GM23248 (cell line): ENCODE results near the gene CORO2B. TPM values are rescaled to one million over a fixed set of nuclear protein-coding genes. Genes with fewer than 3 reads are reported as not detected.

ENCODE experiments used
- DNase-seq: peaks from one replicate; pipeline ENCODE4 v3.0.0-alpha.2; 2015
- H2AFZ ChIP-seq: fragments of 200-600 bp; sonication (generic); 2 replicates; pipeline ENCODE4 v1.6.1; 2016; ENCODE audit warnings: antibody characterized with exemption
- H3F3A ChIP-seq: fragments of 200-600 bp; sonication (generic); 2 replicates; pipeline ENCODE4 v1.6.1; 2016; ENCODE audit warnings: mild to moderate bottlenecking, antibody characterized with exemption, mixed run types; ENCODE audit not compliant: insufficient read depth
- H3K27ac ChIP-seq: fragments of 200-600 bp; sonication (generic); 2 replicates; pipeline ENCODE4 v1.5.1; 2016; ENCODE audit warnings: mild to moderate bottlenecking
- H3K27me3 ChIP-seq: fragments of 200-600 bp; sonication (generic); replicated peaks from 2 replicates; pipeline ENCODE4 v1.6.1; 2016; ENCODE audit warnings: mild to moderate bottlenecking; ENCODE audit not compliant: insufficient read depth
- H3K36me3 ChIP-seq: fragments of 200-600 bp; sonication (generic); 2 replicates; pipeline ENCODE4 v1.6.1; 2016; ENCODE audit warnings: low read depth, mild to moderate bottlenecking
- H3K4me1 ChIP-seq: fragments of 200-600 bp; sonication (generic); 2 replicates; pipeline ENCODE4 v1.6.1; 2016; ENCODE audit warnings: mild to moderate bottlenecking; ENCODE audit not compliant: insufficient read depth
- H3K4me2 ChIP-seq: fragments of 200-600 bp; sonication (generic); one replicate; pipeline ENCODE4 v1.6.1; 2016; ENCODE audit warnings: mild to moderate bottlenecking; ENCODE audit not compliant: unreplicated experiment
- H3K4me3 ChIP-seq: fragments of 200-600 bp; sonication (generic); 2 replicates; pipeline ENCODE4 v1.5.1; 2016; ENCODE audit warnings: mild to moderate bottlenecking
- H3K79me2 ChIP-seq: fragments of 200-600 bp; sonication (generic); 2 replicates; pipeline ENCODE4 v1.6.1; 2016; ENCODE audit warnings: mild to moderate bottlenecking; ENCODE audit not compliant: insufficient read depth
- H3K9ac ChIP-seq: fragments of 200-600 bp; sonication (generic); 2 replicates; pipeline ENCODE4 v1.6.1; 2016; ENCODE audit warnings: mild to moderate bottlenecking
- H3K9me2 ChIP-seq: fragments of 200-600 bp; sonication (generic); 2 replicates; pipeline ENCODE4 v1.6.1; 2016; ENCODE audit warnings: mixed run types, mild to moderate bottlenecking, moderate library complexity; ENCODE audit not compliant: insufficient read depth
- H3K9me3 ChIP-seq: fragments of 200-600 bp; sonication (generic); one replicate; pipeline ENCODE4 v1.6.1; 2017; ENCODE audit warnings: low read depth
- H4K20me1 ChIP-seq: fragments of 200-600 bp; sonication (generic); 2 replicates; pipeline ENCODE4 v1.6.0; 2016; ENCODE audit not compliant: insufficient read depth
- EZH2 ChIP-seq: fragments of 200-600 bp; sonication (generic); IDR thresholded peaks from 2 replicates; pipeline ENCODE4 v1.6.1; 2018; ENCODE audit warnings: antibody characterized with exemption, mild to moderate bottlenecking; ENCODE audit not compliant: insufficient read depth, poor library complexity, severe bottlenecking
- EZH2phosphoT487 ChIP-seq: fragments of 200-600 bp; sonication (generic); IDR thresholded peaks from 2 replicates; pipeline ENCODE4 v1.6.1; 2018; ENCODE audit warnings: antibody characterized with exemption, moderate library complexity, mild to moderate bottlenecking, low read depth; ENCODE audit not compliant: insufficient read depth
- WGBS, 2 experiments: methylation state at CpG; one replicate each; pipeline ENCODE4 v1.1.6; 2015 to 2017; ENCODE audit warnings: low lambda C conversion rate in 2 of 2, low coverage in 1 of 2; ENCODE audit errors: missing lambda C conversion rate in 2 of 2; 5-methylcytosine and 5-hydroxymethylcytosine counted together
- in situ Hi-C: fragments of 300-500 bp; cut with MboI; formaldehyde crosslinking; loops from 2 replicates; pipeline ENCODE4 v1.15.0; 2020
- polyA plus RNA-seq: library from polyadenylated mRNA; unstranded; fragments of >200 nt; fragmentation: Nextera tagmentation; extraction: Ambion mirVana; gene quantifications from 2 replicates; pipeline ENCODE4 v1.2.1, GENCODE V29; 2016
- total RNA-seq: library from RNA; depleted of rRNA; stranded (reverse); fragments of >200 nt; shearing (Covaris generic); gene quantifications from 2 replicates; pipeline ENCODE4 v1.2.3, GENCODE V29; 2014

The CORO2B gene
- total and polyA plus RNA-seq, 2 experiments from 2014 or later: 2.7 to 7.7 TPM

DNA sequence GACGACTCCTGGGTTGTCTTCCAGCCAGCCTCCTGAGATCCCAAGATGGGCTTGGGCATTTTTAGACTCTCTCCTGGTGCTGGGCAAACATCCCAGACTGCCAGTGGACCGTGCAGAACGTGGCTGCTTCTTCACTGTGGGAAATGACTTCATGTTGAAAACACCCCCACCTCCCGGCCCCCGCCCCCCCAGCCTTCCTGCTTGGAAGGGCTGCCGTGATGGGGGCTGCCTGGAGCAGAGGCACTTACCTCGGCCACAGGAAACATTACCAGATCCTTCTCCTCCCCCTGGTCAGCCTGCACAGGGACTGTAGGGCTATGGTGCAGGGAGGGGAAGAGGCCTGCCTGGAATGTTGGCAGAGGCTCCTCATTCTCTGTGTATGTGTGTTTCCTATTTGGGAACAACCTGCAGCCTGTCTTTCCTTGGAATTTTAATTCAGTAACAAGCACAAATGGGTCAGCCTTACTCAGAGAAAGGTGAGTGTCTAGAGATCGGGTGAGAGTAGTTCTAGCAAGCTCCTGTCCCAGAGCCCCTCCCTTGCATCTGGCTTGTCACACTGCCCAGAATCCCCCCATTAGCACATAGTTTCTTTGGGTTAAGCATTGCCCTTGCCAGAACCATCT, 151.1 kb downstream of the CORO2B start:
- 8 to 21% methylated on average over 7 to 8 of the region's 8 CpGs for WGBS, 2 experiments
- DNase-seq: peak; percentile 49
- no peaks in the 10 kb centered on the region for H3K79me2 ChIP-seq
- in situ Hi-C loops: loop anchor here (10.0 kb wide), 1 partner anchor 55 kb away; no protein-coding TSS in a partner anchor
- TF ChIP-seq EZH2phosphoT487 (no peak), EZH2 (no peak)
- H3K4me1 ChIP-seq: peaks cover 4% of the 10 kb centered on the region; the same call in 1 of the 2 replicates
- no peak overlapping the region for H2AFZ ChIP-seq
- no peaks in the 10 kb centered on the region for H4K20me1 ChIP-seq
- no peaks in the 10 kb centered on the region for H3K27me3 ChIP-seq
- no peaks in the 10 kb centered on the region for H3K36me3 ChIP-seq
- no peaks in the 10 kb centered on the region for H3K9me2 ChIP-seq
- H3K27ac ChIP-seq: no peak overlapping the region
- no peak overlapping the region for H3K4me2 ChIP-seq
- H3K9me3 ChIP-seq: no peaks in the 10 kb centered on the region
- H3K4me3 ChIP-seq: no peak overlapping the region
- H3F3A ChIP-seq: no peaks in the 10 kb centered on the region; the same call in 1 of the 2 replicates
- no peak overlapping the region for H3K9ac ChIP-seq

DNA sequence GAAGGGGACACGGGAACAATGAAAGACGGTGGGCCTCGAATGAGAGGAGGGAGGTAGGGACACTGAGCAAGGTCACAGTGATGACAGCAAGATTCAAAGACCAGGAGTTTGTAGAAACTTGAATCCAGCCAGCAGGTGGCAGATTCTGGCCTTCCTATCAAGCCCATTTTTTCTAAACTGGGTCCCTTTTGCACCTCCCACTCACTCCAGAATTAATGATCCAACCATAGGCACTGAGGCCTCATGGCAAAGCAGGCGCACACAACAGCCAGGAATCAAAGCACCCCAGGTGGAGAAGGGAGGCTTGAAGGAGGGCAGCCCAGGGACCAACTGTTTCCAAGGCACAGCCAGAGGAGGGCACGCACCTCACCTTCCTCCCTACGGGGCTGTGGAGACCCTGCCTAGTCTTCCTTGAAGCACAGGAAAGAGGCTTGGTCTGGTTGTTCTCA, 151.7 kb downstream of the CORO2B start:
- Histone ChIP-seq H3K4me2 (no peak overlapping the region), H3K4me3 (no peak overlapping the region), H3K4me1 (peaks cover 4% of the 10 kb centered on the region; the same call in 1 of the 2 replicates), H3F3A (no peaks in the 10 kb centered on the region; the same call in 1 of the 2 replicates), H3K36me3 (no peaks in the 10 kb centered on the region), H3K9ac (no peak overlapping the region), H3K27ac (no peak overlapping the region), H3K27me3 (no peaks in the 10 kb centered on the region), H3K9me3 (no peaks in the 10 kb centered on the region), H3K79me2 (no peaks in the 10 kb centered on the region), H2AFZ (no peak overlapping the region), H3K9me2 (no peaks in the 10 kb centered on the region), H4K20me1 (no peaks in the 10 kb centered on the region)
- in situ Hi-C loops: loop anchor here (10.0 kb wide), 1 partner anchor 56 kb away; no protein-coding TSS in a partner anchor
- peak; percentile 68 for DNase-seq
- WGBS, 2 experiments: 56 to 59% methylated on average over 6 of the region's 6 CpGs
- no peak for TF ChIP-seq EZH2
- TF ChIP-seq EZH2phosphoT487: no peak

DNA sequence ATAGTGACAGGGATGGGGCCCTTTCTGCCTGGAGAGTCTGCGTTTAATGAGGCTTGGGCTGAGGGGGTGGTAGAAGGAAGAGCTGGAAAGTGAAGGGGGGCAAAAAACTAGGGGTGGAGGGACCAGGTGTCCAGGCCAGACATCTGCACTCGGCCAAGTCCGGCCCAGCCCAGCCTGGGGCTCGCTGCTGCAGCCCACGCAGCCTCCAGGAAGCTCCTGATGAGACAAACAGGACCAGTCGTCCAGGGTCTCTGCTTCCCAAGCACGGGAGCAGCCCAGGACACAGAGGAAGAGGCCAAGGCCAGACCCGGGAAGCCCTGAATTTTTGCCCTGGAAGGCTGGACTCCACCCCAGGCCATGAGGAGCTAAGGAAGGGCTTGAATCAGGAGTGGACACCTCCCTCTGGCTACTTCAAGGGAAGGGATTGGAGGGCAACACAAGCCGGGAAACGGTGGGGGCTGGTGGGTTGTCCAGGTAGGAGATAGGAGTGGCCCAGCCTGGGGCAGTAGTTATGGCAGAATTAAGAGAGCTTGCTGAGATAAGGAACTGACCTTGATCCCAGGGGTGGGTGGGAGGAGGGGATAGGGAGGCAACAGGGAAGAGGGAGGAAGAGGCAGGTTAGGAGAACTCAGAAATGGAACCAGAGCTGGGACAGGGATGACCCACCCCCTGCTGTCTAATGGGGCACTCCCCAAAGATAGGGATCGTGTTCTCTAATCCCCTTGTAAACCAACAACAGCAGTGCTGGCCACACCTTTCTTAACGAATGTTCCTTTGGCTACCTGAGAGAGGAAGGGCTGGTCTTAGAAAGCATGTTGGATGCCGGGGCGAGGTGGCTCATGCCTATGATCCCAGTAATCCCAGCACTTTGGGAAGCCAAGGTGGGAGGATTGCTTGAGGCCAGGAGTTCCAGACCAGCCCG, 152.4 kb downstream of the CORO2B start:
- in situ Hi-C loops: loop anchor here (10.0 kb wide), 1 partner anchor 56 kb away; no protein-coding TSS in a partner anchor

DNA sequence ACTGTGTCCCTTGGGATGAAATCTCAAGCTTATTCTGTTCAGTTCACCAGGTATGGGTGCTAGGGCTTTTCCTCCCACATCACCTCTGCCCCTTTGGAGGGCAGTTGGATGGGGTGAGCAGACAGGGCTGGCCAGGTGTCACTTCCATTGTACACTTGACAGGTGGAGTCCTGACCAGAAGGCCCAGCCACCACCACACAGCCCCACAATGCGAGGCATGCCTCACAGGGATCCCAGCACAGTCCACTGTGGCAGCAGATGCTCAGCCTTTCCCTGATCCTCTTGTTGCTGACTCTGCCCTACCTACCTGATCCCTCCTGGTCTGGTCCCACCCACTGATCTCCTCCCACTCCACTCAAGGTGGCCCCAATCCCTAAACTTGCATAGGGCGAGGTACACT, 153.7 kb downstream of the CORO2B start:
- no peak overlapping the region for H3K4me2 ChIP-seq

More for the DNA sequence above, 152.4 kb downstream of the CORO2B start:
- DNase-seq: no peak
- no peak overlapping the region for H3K4me2 ChIP-seq
- no peaks in the 10 kb centered on the region for H3K27me3 ChIP-seq
- H3K4me3 ChIP-seq: no peak overlapping the region
- no peak overlapping the region for H3K9ac ChIP-seq
- H3K4me1 ChIP-seq: peaks cover 4% of the 10 kb centered on the region; the same call in 1 of the 2 replicates
- no peak overlapping the region for H3K27ac ChIP-seq
- no peak overlapping the region for H2AFZ ChIP-seq
- no peaks in the 10 kb centered on the region for H3K9me3 ChIP-seq
- TF ChIP-seq EZH2 (no peak), EZH2phosphoT487 (no peak)
- no peaks in the 10 kb centered on the region; the same call in 1 of the 2 replicates for H3F3A ChIP-seq
- no peaks in the 10 kb centered on the region for H4K20me1 ChIP-seq
- no peaks in the 10 kb centered on the region for H3K79me2 ChIP-seq
- H3K9me2 ChIP-seq: no peaks in the 10 kb centered on the region
- 65 to 66% methylated on average over 15 of the region's 15 CpGs for WGBS, 2 experiments
- no peaks in the 10 kb centered on the region for H3K36me3 ChIP-seq

More for the DNA sequence above, 153.7 kb downstream of the CORO2B start:
- in situ Hi-C loops: loop anchor here (10.0 kb wide), 1 partner anchor 58 kb away; no protein-coding TSS in a partner anchor
- no peak overlapping the region for H3K27ac ChIP-seq
- no peaks in the 10 kb centered on the region for H3K36me3 ChIP-seq
- no peak overlapping the region for H2AFZ ChIP-seq
- H3K4me1 ChIP-seq: peaks cover 4% of the 10 kb centered on the region; the same call in 1 of the 2 replicates
- 95 to 96% methylated on average over 2 of the region's 2 CpGs for WGBS, 2 experiments
- H4K20me1 ChIP-seq: no peaks in the 10 kb centered on the region
- H3K4me3 ChIP-seq: no peak overlapping the region
- no peaks in the 10 kb centered on the region for H3K9me2 ChIP-seq
- H3K9ac ChIP-seq: no peak overlapping the region
- no peaks in the 10 kb centered on the region; the same call in 1 of the 2 replicates for H3F3A ChIP-seq
- no peak for TF ChIP-seq EZH2phosphoT487
- TF ChIP-seq EZH2: no peak
- H3K9me3 ChIP-seq: no peaks in the 10 kb centered on the region
- H3K79me2 ChIP-seq: no peaks in the 10 kb centered on the region
- no peak for DNase-seq
- H3K27me3 ChIP-seq: no peaks in the 10 kb centered on the region
